ENCODE measurements around the gene MORN3.
"Not testable (repeated sequence)": the region's sequence is repeated elsewhere in the genome, so short reads cannot be mapped to it uniquely, and the experiment has no call there.

MORN3 gene, protein sequence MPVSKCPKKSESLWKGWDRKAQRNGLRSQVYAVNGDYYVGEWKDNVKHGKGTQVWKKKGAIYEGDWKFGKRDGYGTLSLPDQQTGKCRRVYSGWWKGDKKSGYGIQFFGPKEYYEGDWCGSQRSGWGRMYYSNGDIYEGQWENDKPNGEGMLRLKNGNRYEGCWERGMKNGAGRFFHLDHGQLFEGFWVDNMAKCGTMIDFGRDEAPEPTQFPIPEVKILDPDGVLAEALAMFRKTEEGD

DNA sequence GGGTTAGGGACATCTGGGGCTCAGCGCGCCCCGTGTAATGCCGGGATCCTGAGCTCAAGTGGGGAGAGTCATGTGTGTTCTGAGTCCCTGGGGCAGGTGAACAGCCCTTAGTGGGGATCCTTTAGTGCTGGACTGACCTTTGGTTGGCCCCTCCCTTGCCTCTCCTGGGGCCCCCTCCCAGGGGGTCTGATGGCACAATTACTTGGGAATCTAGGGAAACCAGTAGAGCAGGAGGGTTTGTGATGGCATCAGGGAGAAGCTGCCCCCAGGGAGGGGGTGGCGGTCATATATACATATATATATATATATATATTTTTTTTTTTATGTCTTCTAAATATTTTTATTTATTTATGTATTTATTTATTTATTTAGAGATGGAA, at the start of gene MORN3:
Gene MORN3, minus strand, starts transcription at position 134 of the 380 bp plus-strand sequence. CDS start 171 bp downstream, outside the sequence.
- DNase-seq: no peak

DNA sequence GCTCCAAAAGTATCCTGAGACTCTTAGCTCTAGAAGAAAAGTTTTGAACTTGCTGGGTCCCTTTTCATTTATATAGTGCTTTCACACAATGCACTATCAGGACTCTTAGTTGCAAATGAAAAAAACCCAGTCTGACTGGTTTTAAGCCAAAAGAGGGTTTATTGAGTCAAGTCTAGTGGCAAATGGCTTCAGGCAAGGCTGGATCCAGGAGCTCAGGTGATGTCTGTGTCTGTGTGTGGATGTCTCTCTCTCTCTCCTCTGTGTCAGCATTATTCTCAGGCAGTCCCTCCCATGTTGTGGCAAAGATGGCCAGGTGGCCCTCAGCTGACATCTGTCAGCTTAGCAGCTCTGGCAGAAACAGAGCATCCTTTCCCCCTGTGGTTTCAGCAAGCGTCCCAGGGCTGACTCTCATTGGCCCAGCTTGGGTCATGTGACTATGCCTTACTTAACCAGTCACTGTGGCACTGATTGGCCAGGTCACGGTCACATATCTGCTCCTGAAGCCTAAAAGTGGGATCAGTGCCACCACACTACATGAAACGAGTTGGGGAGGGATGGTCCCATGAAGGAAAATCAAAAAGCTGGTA, 49.3 kb upstream of the MORN3 start:
- no peak for DNase-seq

DNA sequence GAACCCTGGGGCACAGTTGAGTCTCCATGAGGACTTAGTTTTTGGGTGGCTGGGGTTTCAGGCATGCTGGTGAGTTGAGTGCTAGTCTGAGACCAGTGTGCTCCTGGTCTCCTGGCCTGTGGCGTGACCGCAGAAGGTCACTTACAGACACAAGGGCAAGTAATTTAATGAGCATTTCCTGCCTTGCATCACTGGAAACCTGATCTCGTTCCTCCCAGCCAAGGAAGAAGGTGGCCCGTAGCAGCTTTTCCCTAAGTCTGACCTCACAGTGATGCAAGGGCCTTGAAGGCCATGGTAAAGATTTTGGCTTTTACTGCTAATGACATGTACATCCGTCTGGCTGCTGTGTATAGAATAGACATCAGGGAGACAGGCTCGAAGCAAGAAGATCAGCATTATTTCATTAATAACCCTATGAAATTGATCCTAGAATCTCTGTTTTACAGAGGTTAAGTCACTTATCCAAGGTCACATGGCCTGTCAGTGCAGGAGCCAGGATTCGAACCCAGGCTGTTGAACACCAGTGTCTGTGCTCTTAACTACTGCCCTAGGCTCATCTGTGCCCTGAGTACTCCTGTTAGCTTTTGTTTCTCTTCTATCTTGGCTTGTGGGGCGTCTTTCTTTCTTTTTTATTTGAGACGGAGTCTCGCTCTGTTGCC, 47.7 kb upstream of the MORN3 start:
- DNase-seq: no peak

DNA sequence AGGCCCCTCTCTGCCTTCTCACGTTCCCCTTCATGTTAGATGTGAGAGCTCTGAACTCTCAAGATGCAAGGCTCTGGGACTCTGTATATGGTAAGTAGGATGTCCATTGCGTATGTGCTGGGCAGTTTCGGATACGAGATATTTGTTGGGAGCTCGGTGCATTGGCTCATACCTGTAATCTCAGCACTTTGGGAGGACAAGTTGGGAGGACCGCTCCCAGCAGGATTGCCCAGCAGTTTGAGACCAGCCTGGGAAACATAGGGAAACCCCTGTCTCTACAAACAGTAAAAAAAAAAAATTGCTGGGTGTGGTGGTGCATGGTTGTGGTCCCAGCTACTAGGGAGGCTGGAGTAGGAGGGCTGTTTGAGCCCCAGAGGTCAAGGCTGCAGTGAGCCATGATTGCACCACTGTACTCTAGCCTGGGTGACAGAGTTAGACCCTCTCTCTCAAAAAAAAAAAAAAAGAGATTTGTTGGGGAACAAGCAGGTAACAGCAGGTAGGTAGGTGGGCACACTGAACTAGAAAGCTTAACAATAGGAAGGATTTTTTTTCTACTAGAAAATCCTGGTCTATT, 46.5 kb upstream of the MORN3 start:
- DNase-seq: no peak

DNA sequence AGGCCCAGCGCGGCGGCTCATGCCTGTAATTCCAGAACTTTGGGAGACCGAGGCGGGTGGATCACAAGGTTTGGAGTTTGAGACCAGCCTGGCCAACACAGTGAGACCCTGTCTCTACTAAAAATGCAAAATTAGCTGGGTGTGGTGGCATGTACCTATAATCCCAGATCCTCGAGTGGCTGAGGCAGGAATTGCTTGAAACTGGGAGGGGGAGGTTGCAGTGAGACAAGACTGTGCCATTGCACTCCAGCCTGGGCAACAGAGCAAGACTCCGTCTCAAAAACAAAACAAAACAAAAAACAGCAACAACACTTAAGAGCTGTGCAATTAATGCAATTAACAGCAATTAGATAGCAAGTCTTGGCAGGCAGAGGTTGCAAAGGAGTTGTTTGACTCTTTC, 45.6 kb upstream of the MORN3 start:
- DNase-seq: not testable (repeated sequence)

DNA sequence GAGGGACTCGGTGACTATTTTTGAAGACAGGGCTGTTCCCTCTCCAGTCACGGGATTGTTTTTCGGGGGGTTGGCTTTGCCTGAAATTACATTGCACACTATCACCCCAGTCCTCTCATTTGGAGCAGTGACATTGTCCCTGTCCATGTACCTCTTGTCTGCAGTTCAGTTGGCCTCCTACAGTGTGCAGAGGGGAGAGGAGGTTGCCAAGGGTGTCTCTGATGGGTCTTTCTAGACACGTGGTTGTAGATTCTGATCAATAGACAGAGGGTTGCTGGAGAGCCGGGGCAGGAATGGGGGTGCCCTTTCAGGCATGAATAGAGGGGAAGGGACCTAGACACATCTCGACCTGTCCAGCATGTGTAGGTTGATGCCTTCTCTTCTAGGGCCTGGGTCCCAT, 44.3 kb upstream of the MORN3 start:
- DNase-seq: no peak

DNA sequence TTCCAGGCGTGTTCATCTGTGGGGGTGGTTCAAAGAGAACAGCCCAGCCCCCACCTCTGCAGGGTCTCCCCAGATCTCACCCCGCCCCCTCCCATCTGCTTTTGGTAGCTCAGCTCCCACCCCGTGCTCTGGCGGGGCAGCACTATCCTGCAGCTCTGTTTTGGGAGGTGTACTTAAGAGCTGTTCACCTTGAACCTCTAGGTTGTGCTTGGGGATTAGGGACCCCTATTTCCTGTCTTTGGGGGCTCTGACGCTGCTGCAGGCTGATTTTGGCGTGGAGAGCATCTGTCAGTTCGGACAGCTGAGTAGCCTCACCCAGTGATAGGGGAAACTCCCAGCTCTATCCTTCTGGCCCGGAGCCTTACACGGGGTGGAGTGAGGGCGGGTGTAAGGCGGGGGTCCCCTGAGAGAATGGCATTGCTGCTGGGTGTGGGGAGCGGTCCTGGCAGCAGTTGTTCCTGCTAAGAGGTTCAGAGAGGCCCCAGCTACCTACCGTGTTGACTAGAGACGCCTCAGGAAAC, 43.9 kb upstream of the MORN3 start:
- DNase-seq: no peak

DNA sequence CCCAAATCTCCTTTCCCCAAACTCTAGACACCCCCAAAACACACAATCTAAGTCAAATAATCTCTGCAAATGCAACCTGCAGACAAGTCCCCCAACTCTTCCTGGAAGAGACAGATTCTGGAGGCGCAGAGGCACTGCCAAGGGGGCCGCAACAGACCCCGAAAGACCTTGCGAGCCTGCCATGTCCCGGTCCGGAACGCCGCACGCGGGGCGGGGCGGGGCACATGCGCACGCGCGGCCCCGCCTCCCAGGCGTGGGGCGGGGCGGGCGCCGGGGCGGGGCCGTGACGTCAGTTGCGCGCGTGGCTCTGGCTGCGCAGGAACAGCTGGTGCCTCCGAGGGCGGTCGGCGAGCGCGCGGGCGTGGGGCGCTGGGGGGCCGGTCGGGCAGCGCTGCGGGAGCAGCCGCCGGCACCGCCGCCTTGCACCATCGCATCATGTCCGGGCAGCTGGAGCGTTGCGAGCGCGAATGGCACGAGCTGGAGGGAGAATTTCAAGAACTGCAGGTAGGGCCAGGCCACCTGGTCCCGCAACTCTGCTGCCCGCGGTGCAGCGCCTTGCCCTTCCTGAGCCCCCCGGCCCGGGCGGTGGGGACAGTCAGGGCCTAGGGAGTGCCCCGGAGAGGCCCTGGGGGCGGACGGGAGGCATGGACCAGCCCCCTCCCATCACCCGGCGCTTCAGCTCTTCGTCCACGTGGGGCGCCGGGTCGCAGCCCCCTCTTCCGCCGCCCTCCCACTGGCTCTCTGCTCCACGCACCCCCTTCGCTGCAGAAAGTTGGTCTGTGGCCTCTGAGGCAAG, 43.2 kb upstream of the MORN3 start, which contains the start of gene TMEM120B:
Gene TMEM120B, plus strand, starts transcription at position 292 of the 796 bp plus-strand sequence. Its CDS starts 144 bp downstream, at position 436.
- DNase-seq: peak; percentile 87

DNA sequence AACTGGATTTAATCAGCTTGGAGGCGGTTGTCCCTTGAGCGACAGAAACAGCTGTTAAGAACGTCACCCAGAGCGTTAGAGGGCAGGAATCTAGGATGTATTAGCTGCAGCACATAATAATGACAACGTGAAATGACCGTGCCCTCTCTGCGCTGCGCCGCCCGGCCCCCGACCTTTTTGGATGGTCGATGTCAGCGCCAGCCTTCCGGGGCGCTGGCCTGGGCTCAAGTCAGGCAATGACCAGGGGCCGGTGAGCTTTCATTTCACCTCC, 42.7 kb upstream of the MORN3 start:
- DNase-seq: no peak

DNA sequence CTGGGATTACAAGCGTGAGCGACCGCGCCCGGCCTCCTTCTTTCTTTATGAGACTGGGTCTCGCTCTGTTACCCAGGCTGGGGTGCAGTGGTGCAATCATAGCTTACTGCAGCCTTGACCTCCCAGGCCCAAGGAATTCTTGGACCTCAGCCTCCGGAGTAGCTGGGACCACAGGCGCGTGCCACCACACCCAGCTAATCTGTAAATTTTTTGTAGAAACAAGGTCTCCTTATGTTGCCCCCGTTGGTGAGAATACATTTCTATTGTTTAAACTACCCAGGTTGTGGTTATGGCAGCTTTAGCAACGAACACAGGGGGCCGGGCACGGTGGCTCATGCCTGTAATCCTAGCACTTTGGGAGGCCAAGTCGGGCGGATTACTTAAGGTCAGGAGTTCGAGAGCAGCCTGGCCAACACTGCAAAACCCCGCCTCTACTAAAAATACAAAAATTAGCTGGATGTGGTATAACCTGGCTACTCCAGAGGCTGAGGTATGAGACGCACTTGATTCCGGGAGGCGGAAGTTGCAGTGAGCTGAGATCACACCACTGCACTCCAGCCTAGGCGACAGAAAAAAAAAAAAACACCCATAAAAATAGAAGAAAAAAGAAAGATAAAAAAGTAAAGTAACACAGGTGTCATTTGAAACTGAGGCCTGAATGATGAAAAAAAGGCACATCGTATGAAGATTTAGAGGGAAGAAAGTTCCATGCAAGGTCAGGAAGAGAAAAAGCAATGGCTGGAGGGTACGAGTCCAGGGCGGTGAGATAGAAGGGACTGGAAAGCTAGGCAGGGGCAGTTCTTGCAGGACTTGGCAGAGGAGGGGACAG, 42.1 kb upstream of the MORN3 start:
- DNase-seq: no peak

DNA sequence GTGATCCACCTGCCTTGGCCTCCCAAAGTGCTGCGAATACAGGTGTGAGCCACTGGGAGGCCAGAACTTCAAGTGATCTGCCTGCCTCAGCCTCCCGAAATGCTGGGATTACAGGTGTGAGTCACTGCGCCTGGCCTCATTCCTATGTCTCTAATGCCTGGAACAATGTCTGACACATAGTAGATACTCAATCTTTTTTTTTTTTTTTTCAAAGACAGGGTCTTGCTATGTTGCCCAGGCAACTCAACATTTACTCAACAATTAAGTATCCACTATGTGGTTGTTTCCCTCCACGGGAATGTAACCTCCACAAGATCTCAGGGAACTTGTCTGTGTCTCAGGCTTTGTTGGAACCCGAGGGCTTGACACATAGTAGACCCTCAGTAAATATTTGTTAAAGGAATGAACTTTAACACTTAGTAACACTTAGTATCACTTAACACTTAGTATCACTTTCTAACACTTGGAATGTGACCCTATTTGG, 40.1 kb upstream of the MORN3 start:
- DNase-seq: no peak

DNA sequence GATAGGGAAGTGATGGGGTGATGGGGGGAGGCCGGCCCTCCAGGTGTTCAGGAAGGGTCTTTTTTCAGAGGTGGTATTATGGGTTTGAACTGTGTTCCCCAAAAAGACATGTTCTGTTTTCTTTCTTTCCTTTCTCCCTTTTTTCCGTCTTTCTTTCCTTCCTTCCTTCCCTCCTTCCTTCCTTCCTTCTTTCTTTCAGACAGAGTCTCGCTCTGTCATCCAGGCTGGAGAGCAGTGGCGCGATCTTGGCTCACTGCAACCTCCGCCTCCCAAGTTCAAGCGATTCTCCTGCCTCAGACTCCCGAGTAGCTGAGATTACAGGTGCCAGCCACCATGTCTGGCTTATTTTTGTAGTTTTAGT, 39.6 kb upstream of the MORN3 start:
- not testable (repeated sequence) for DNase-seq

DNA sequence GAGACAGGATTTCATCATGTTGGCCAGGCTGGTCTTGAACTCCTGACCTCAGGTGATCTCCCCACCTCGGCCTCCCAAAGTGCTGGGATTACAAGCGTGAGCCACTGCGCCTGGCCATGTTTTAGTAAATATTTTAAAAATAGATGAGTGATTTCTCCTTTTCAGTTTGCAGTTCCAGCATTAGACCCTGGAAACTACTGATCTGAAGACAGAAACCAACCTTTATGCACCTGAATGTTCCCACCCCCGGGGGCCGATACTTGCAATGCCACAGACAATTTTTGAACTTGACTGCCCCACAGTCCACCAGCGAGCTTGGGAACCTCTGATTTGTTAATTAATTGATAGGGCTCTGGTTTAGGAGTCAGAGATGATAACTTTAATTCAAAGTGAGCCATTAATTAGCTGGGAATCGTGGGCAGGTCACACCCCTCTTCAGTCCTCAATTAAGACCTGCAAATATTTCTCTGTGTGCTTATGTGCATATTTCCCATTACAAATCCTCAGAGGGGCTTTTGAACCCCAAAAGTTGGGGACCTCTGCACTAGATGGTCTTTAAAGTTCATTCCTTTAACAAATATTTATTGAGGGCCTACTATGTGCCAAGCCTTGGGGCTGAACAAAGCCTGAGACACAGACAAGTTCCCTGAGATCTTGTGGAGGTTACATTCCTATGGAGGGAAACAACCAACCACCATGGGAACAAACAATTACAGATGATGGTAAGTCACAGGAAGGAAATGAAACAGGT, 39.0 kb upstream of the MORN3 start:
- no peak for DNase-seq

DNA sequence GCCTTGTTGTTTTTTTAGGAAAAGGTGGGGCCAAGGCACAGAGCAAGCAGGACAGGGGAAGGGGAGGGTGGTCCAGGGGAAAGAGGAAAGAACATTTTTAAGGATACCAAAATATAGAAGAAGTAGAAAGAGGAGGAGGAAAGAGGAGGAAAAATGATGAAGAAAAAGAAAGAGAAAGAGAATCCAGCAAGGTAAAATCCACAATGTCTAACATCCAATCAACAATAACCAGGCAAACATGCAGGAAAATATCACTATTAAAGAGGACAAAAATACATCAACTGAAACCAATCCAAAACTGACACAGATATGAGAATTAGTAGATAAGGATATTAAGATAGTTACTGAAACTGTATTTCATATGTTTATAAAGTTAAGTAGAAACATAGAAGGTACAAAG, 36.1 kb upstream of the MORN3 start:
- DNase-seq: no peak

DNA sequence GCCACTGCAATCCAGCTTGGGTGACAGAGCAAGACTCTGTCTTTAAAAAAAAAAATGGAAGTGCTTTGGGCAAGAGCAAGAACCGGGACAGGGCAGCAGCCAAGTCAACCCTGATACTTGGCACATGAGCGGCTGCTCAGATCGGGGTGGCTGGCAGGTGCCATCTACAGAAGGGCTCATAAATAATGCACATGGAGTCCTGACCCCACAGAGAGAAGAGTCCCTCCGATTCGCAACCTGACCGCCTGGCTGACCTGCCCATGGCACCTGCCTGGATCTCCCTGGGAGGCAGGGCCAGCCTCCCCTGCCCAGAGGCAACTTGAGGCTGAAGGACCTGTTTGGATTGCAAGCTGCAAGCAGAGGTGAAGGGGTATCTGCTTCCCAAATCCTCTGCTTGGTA, 33.5 kb upstream of the MORN3 start:
- no peak for DNase-seq

DNA sequence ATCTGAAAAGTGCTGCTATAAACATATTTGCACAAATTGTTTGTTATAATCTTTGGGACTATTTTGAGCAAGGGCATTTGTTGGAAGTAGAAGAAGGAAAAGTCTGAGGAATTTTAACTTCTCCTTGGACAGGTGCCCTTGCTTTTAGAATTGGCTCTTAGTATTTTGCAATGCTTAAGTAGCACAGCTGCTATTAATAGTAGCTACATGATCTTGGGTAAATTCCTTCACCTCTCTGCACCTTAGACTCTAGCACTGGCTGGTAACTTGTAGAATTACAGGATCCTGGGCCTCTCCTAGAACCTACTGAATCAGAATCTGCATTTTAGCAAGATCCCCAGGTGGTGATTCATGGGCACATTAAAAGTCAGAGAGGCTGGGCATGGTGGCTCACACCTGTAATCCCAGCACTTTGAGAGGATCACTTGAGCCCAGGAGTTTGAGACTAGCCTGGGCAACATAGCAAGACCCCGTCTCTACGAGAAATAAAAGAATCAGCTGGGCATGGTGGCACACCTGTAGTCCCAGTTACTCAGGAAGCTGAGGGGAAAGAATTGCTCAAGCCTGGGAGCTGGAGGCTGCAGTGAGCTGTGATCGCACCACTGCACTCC, 32.3 kb upstream of the MORN3 start:
- no peak for DNase-seq

DNA sequence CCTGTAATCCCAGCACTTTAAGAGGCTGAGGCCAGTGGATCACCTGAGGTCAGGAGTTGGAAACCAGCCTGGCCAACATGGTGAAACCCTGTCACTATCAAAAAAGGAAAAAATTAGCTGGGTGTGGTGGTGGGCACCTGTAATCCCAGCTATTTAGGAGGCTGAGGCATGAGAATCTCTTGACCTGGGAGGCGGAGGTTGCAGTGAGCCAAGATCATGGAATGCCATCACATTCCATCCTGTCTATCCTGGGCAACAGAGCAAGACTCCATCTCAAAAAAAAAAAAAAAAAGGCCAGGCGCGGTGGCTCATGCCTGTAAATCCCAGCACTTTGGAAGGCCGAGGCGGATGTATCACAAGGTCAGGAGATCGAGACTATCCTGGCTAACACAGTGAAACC, 28.4 kb upstream of the MORN3 start:
- not testable (repeated sequence) for DNase-seq

DNA sequence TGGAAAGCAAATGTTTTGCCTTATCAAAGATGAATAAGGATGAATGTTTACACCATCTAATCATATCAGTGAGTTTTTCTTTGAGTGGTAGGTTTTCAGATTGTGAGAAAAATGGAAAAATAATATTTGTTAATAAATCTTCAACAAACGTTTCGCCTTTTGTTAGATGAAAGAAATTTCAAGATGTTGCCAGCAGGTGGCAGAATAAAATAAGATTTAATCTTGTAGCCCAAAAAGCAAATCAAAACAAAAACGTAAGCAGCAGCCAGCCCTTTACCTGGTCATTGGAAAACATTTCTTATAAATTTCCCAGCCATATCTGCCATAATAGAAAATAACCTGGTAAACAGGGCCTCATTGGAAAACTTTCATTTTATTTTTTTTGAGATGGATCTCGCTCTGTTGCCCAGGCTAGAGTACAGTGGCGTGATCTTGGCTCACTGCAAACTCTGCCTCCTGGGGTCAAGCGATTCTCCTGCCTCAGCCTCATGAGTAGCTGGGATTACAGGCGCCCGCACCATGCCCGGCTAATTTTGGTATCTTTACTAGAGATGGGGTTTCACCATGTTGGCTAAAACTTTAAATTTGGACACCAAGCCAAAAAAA, 27.7 kb upstream of the MORN3 start:
- no peak for DNase-seq

DNA sequence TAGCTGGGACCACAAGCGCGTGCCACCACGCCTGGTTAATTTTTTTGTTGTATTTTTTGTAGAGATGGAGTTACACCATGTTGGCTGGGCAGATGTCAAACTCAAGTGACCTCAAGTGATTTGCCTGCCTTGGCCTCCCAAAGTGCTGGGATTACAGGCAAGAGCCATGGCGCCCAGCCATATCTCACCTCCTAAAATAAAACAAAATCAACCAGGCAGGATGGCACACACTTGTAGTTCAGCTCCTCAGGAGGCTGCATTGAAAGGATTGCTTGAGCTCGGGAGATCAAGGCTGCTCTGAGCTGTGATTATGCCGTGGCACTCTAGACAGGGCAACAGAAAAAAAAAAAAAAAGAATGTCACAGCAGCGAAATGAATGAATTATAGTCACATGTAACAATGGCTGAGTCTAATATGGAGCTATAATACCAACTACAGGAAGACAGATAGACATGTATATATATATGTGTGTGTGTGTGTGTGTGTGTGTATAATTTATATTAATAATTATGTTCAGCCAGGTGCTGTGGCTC, 23.8 kb upstream of the MORN3 start:
- DNase-seq: no peak

DNA sequence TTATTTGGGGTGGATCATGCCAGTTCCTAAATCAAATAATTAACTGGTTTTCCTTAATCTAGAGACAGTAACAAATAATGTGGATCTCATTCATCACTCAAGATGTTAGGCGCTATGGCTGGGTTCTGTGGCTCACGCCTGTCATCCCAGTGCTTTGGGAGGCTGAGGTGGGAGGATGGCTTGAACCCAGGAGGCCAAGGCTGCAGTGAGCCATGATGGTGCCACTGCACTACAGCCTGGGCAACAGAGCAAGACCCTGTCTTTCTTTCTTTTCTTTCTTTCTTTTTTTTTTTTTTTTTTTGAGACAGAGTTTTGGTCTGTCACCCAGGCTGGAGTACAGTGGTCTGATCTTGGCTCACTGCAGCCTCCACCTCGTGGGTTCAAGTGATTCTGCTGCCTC, 23.3 kb upstream of the MORN3 start:
- not testable (repeated sequence) for DNase-seq
